Measurements from ENCODE around the gene ACVR1.
A peak's percentile ranks its signal among the peaks of the same experiment; 100 is the strongest.
"Not testable (repeated sequence)": the region's sequence is repeated elsewhere in the genome, so short reads cannot be mapped to it uniquely, and the experiment has no call there.

The ACVR1 gene

DNA sequence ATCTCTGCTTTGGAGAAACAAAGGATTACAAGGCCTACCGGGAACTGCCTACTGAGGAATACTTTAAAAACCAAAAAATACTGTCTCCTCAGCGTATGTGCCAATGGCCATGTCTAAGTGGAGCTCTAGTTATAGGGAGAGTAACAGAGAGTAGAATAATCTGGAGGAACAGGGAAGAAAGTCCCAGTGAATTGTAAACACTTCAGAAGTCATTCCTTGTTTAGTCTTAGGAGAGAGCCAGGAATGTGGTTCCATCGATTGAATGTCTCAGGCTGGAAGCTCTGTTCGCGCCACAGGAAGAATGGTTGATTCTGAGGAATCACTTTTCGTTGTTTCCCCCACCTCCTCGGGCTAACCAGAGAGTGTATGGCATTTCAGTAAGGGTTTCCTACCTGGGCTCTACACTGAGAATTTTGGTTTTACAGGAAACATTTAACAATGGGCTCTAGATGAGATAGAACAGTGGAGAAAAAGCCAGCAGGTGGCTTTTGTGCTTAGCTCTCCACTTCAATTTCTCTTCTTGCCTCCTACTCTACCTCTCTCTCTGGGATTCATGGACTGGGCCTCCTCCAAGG lies 88.7 kb downstream of the ACVR1 start:
- DNase-seq = no peak

DNA sequence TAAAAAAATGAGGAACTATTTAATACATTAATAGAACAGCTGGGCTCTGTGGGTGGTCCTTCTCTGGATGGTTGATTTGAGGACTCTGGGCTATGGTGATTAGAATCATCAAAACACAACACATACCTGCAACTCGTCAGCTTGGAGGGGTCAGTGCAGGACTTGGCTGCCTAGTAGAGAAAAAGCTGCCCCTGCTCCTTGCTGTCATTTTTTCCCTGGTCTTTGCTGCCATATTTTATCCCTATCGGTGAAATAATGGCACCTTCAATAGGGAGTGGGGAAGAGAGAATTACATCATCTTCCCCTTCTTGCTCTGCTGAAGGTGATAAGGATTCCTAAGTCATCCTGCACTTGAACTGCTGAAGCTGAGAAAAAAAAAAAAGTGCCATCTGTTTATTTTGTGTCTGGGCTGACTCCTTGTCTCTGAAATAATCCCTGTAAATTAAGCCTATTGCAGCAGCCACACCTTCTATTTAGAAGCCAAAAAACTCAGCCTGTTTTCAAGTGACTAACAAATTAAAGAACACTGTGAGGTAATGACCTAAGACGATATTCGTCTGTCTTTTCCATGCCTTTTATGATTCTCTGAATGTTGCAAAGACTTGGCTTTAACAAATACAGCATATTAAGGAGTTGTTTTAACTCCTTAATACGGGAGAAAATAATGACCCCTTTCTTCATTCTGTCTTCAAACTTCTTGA lies 89.3 kb downstream of the ACVR1 start:
- peak; percentile 47 for DNase-seq

- DNase-seq = no peak
These were observed 90.1 kb downstream of the ACVR1 start for GRCh38 chr2:157785866-157786662.

- DNase-seq = peak; percentile 50
These were observed 90.9 kb downstream of the ACVR1 start for GRCh38 chr2:157785200-157785599.

- DNase-seq = no peak
These were observed 91.3 kb downstream of the ACVR1 start for GRCh38 chr2:157784823-157785175.

DNA sequence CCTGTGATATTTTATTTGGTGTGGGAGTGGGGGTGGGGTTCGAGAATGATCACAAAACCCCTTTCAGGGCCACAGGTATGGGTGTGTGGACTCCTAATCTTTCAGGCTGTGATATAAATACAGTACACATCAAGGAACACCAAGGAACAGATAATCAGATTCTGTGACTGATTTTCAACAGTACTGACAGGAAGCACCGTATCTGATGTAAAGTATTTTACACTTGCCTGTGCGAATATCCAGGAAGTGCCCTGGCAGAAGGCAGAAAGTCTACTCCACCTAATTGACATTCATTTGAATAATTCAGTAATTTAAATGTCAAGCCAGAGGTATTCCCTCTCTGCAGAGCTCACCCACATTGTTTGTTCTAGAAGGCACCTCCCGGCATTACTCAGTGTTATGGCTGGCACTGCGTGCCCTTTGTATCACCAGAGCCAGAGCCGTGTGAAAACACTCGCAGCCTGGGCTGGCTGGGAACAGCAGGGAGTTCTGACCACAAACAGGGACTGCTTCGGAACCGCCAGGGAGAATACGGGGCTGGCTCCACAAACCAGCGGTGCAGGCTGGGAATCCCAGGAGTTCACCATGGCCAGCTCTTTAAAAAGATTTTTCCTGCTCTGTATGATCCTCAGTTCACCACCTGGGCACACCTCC lies 91.8 kb downstream of the ACVR1 start:
- DNase-seq = no peak

GRCh38 chr2:157783245-157783644 lies 92.9 kb downstream of the ACVR1 start:
- DNase-seq = no peak

- no peak for DNase-seq
These were observed 93.9 kb downstream of the ACVR1 start for GRCh38 chr2:157782057-157782845.

DNA sequence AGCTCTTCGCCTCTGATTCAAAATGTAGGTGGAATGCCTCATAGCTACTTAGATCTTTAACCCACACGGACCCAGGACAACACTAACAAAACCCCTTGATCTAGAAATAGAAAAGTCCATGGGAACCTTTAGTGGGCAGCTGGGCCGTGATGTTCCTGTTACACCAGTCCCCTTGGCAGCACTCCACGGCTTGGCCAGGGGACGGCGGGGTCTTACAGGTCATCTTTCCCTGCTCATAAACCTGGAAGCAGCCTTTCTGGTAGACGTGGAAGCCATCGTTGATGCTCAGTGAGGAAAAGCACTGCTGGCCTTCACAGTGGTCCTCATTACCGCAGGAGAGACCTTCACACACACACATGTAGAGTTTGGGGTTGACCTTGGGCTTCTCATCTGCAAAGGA lies 95.9 kb downstream of the ACVR1 start:
- DNase-seq = no peak

- DNase-seq = no peak
These were observed 96.3 kb downstream of the ACVR1 start for GRCh38 chr2:157779794-157780193.

GRCh38 chr2:157777427-157777826 lies 98.7 kb downstream of the ACVR1 start:
- DNase-seq = peak; percentile 19

- no peak for DNase-seq
These were observed 104.9 kb downstream of the ACVR1 start for GRCh38 chr2:157771234-157771633.

DNA sequence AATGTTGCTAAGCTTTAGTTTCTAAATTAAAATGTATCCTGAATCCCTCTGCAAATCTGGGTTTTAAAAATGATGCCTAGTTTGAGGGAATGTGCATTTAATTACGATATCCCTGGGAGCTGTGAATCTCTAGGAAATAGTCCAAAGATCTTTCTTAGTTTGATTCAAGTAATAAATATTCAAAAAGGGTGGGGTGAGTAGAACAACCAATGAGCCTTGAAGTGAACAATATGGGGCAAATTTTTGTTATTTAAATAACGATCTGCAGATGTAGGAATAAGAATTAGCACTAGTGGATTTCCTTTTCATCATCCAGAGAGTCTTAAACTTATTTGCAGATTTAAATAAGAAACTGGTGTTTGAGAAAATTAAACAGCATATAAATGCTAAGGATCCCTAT lies 106.3 kb downstream of the ACVR1 start:
- DNase-seq = no peak

GRCh38 chr2:157764386-157764785 lies 111.7 kb downstream of the ACVR1 start:
- DNase-seq = no peak

GRCh38 chr2:157761520-157761919 lies 114.6 kb downstream of the ACVR1 start:
- DNase-seq = no peak

GRCh38 chr2:157760949-157761348 lies 115.2 kb downstream of the ACVR1 start:
- DNase-seq = no peak

GRCh38 chr2:157759855-157760254 lies 116.3 kb downstream of the ACVR1 start:
- no peak for DNase-seq

DNA sequence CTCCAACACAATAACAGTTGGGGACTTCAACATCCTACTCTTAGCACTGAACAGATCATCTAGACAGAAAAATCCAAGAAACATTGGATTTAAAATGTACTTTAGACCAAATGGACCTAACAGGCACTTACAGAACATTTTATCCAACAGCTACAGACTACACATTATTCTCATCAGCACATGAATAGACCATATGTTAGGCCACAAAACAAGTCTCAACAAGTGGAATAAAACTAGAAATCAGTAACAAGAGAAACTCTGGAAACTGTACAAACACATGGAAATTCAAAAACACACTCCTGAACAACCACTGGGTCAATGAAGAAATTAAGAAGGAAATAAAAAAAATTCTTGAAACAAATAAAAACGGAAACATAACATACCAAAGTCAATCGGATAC lies 117.5 kb downstream of the ACVR1 start:
- DNase-seq = no peak

DNA sequence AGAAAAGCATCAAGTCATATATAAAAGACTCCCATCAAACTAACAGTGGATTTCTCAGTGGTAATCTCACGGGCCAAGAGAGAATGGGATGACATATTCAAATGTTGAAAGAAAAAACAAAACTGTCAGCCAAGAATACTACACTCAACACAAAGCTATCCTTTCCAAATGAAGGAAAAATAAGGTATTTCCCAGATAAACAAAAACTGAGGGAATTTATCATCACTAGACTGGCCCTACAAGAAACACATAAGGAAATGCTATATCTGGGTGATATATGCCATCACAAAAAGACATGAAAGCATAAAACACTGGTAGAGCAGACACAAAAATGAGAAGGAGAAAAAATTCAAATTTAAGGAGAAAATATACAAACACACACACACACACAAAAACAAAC lies 118.6 kb downstream of the ACVR1 start:
- DNase-seq = no peak

DNA sequence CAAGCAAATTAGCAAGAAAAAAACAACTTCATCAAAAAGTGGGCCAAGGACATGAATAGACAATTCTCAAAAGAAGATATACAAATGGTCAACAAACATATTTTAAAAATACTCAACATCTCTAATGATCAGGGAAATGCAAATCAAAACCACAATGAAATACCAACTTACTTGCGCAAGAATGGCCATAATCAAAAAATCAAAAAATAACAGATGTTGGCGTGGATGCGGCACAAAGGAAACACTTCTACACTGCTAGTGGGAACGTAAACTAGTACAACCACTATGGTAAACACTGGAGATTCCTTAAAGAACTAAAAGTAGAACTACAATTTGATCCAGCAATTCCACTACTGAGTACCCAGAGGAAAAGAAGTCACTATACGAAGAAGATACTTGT lies 119.7 kb downstream of the ACVR1 start:
- DNase-seq = not testable (repeated sequence)

- no peak for DNase-seq
These were observed 124.6 kb downstream of the ACVR1 start for GRCh38 chr2:157751462-157752058.

DNA sequence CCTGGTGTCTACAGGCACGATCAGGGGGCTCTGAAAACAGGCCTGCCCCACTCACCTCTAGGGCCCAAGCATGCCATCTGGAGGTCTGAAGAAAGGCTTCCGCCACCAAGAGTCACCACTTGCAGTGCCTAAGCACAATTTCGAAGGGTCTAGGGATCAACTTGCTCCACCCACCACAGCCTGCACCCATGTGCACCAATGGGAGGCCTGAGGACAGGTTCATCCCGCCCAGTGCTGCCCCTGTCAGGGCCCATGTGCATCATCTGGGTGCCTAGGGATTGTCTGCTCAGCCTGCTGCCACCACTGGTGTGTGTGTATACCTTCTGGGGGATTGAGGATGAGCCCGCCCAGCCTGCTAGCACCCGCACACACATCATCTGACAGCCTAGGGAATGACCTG lies 126.4 kb downstream of the ACVR1 start:
- DNase-seq = no peak

Data from NCI-H446 treated with DMSO at 0.1 percent for 48 hours (cell line).